ENCODE results near the gene PRKCA.

- TF ChIP-seq CTCF (IDR thresholded peaks at IDR 0.05) (no peak), POLR2A (IDR thresholded peaks at IDR 0.05) (no peak)
These were observed 184.7 kb downstream of the PRKCA start for GRCh38 chr17:66487121-66487520.
